GM13977 (cell line): ENCODE measurements around the gene DLGAP4.
A peak's percentile ranks its signal among the peaks of the same experiment; 100 is the strongest.

Source experiments
- DNase-seq: peaks from one replicate; pipeline ENCODE4 v3.0.0; 2012; ENCODE audit warnings: low spot score
- CTCF ChIP-seq: IDR thresholded peaks from 2 replicates; pipeline ENCODE4 v1.5.1; 2012; ENCODE audit warnings: mild to moderate bottlenecking, control low read depth; ENCODE audit not compliant: insufficient read depth; ENCODE audit errors: extremely low read depth, missing control alignments
- in situ Hi-C: fragments of 300-500 bp; cut with MboI; formaldehyde crosslinking; loops from one replicate; pipeline ENCODE4 v1.12.0; 2022; ENCODE audit warnings: low sequenced_read_pairs, low pct_unique_long_range_greater_than_20kb, mixed read lengths, inconsistent platforms; ENCODE audit not compliant: unreplicated experiment

Gene DLGAP4

GRCh38 chr20:36573103-36573797 is 267.1 kb downstream of the DLGAP4 start, which contains the start of gene TGIF2:
Gene TGIF2 (plus strand): TSS chr20:36573597. CDS start chr20:36578775, 5,178 bp downstream.
- TF ChIP-seq CTCF = no peak
- in situ Hi-C loops = no loop called here
- peak; percentile 100 for DNase-seq

- TF ChIP-seq CTCF = no peak
- in situ Hi-C loops = no loop called here
- DNase-seq = peak; percentile 76
Observed at GRCh38 chr20:36573798-36574365, 267.7 kb downstream of the DLGAP4 start.

GRCh38 chr20:36574366-36575135 is 268.4 kb downstream of the DLGAP4 start:
- DNase-seq = peak; percentile 73
- TF ChIP-seq CTCF = no peak
- in situ Hi-C loops = no loop called here

GRCh38 chr20:36576081-36576445 is 269.9 kb downstream of the DLGAP4 start:
- in situ Hi-C loops = no loop called here
- no peak for DNase-seq
- no peak for TF ChIP-seq CTCF
